Breast epithelium (tissue), 4 donors: ENCODE results near the gene MACROD2. TPM values are rescaled to one million over a fixed set of nuclear protein-coding genes. Genes with fewer than 3 reads are reported as not detected.

ENCODE experiments used
- DNase-seq, 2 donors: peaks; one replicate each; pipeline ENCODE4 v3.0.0-alpha.2; 2019; ENCODE audit warnings: low spot score in 2 of 2
- H3K27ac ChIP-seq, 2 donors: fragments of 200-600 bp; sonication (generic) in 1 of 2; one replicate each; pipeline ENCODE4 v1.5.1; 2016 to 2019; ENCODE audit warnings: mild to moderate bottlenecking in 1 of 2
- H3K27me3 ChIP-seq, 2 donors: fragments of 200-600 bp; sonication (generic) in 1 of 2; one replicate each; pipeline versions ENCODE4 v1.5.1 to v1.6.0; 2017 to 2019; ENCODE audit warnings: control low read depth in 1 of 2, mild to moderate bottlenecking in 1 of 2
- H3K36me3 ChIP-seq: fragments of 200-600 bp; one replicate; pipeline ENCODE4 v1.5.1; 2019
- H3K4me1 ChIP-seq, 2 donors: fragments of 200-600 bp; sonication (generic); one replicate each; pipeline ENCODE4 v1.5.1; 2016 to 2019; ENCODE audit warnings: control low read depth in 1 of 2
- H3K4me3 ChIP-seq, 3 donors: fragments of 200-600 bp; sonication (generic); 1 replicate in 2 of 3; 2 replicates in 1 of 3; pipeline ENCODE4 v1.5.1; 2016 to 2019; ENCODE audit warnings: mild to moderate bottlenecking in 3 of 3, moderate library complexity in 2 of 3
- H3K9me3 ChIP-seq, 2 donors: fragments of 200-600 bp; sonication (generic) in 1 of 2; one replicate each; pipeline ENCODE4 v1.5.1; 2016 to 2019; ENCODE audit warnings: control low read depth in 1 of 2
- POLR2A ChIP-seq: fragments of 450-650 bp; IDR thresholded peaks from one replicate; pipeline ENCODE4 v1.6.1; 2016; ENCODE audit warnings: antibody characterized with exemption, mild to moderate bottlenecking, moderate library complexity
- POLR2AphosphoS5 ChIP-seq, 3 donors: sonication (generic); formaldehyde crosslinking; IDR thresholded peaks; one replicate each; pipeline ENCODE4 v1.6.1; 2017; ENCODE audit warnings: antibody characterized with exemption in 3 of 3
- intact Hi-C: fragments of 100-400 bp; cut with DNase I; formaldehyde crosslinking; loops from one replicate; pipeline ENCODE4 v1.15.1; 2023; ENCODE audit warnings: low total_unique reads
- total RNA-seq, 3 donors: library from RNA; depleted of rRNA; stranded (reverse); fragments of >200 nt; gene quantifications; one replicate each; pipeline ENCODE4 v1.1.0, GENCODE V29; 2016
- TF ChIP-seq, protein P1 (sequence below), 3 donors: fragments of 450-650 bp; IDR thresholded peaks; one replicate each; pipeline ENCODE4 v1.5.1; 2016 to 2017; ENCODE audit warnings: antibody characterized with exemption in 3 of 3, mild to moderate bottlenecking in 3 of 3, moderate library complexity in 3 of 3

MACROD2 gene
- total RNA-seq, 3 donors from 2014 or later: 6.7 to 26.8 (median 8.8) TPM

DNA sequence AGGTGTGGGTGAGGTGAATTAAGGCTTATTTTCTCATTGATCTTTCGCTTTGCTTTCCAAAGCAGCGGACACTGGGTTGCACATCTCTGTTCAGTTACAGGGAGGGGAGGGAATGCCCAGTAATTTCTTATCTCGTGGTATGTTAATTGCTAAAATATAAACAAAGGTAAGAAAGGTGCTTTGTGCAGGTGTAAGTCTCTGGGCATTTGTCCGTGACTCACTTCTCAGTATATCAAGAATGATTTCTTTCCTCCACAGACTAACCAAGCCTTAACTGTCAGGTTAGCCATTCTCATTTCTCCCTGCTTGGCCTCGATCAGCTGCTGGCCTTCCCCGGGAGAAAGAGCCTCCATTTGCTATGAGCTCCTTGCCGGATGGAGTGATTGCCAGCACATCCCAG lies 1715.9 kb downstream of the MACROD2 start:
- H3K9me3 ChIP-seq: no peaks in the 10 kb centered on the region
- no peaks in the 10 kb centered on the region for H3K27me3 ChIP-seq
- no peak for DNase-seq
- no peak overlapping the region for H3K4me3 ChIP-seq
- no peaks in the 10 kb centered on the region for H3K4me1 ChIP-seq
- intact Hi-C loops: no loop called here
- H3K27ac ChIP-seq: no peak overlapping the region
- no peak for TF ChIP-seq POLR2A
- TF ChIP-seq POLR2AphosphoS5 (IDR thresholded peaks at IDR 0.05): no peak
- TF ChIP-seq, protein P1, sequence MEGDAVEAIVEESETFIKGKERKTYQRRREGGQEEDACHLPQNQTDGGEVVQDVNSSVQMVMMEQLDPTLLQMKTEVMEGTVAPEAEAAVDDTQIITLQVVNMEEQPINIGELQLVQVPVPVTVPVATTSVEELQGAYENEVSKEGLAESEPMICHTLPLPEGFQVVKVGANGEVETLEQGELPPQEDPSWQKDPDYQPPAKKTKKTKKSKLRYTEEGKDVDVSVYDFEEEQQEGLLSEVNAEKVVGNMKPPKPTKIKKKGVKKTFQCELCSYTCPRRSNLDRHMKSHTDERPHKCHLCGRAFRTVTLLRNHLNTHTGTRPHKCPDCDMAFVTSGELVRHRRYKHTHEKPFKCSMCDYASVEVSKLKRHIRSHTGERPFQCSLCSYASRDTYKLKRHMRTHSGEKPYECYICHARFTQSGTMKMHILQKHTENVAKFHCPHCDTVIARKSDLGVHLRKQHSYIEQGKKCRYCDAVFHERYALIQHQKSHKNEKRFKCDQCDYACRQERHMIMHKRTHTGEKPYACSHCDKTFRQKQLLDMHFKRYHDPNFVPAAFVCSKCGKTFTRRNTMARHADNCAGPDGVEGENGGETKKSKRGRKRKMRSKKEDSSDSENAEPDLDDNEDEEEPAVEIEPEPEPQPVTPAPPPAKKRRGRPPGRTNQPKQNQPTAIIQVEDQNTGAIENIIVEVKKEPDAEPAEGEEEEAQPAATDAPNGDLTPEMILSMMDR (IDR thresholded peaks at IDR 0.05): no peak
- H3K36me3 ChIP-seq: no peaks in the 10 kb centered on the region

DNA sequence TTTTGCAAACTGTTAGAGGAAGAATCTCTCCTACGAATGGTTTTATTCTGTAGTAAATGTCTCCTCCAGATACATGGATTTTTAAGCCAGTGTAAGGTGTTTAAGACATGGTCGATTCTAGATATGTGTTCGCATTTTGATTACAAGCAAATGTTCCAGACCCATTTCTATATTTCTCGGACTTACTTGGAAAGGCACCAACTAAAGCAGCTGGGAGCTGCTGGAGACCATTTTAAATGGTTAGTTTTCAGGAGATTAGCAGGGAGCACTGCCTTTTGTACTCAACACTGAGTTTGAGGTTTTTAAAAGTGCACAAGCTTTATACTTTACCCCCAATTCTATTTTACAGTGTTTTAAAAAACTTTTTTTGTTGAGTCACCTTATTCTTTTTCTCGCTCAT lies 1720.9 kb downstream of the MACROD2 start:
- no peaks in the 10 kb centered on the region for H3K36me3 ChIP-seq
- no peaks in the 10 kb centered on the region for H3K4me1 ChIP-seq
- H3K27ac ChIP-seq: no peak overlapping the region
- intact Hi-C loops: no loop called here
- no peaks in the 10 kb centered on the region for H3K9me3 ChIP-seq
- no peak for TF ChIP-seq POLR2AphosphoS5 (IDR thresholded peaks at IDR 0.05)
- H3K27me3 ChIP-seq: no peaks in the 10 kb centered on the region
- H3K4me3 ChIP-seq: no peak overlapping the region
- no peak for DNase-seq

DNA sequence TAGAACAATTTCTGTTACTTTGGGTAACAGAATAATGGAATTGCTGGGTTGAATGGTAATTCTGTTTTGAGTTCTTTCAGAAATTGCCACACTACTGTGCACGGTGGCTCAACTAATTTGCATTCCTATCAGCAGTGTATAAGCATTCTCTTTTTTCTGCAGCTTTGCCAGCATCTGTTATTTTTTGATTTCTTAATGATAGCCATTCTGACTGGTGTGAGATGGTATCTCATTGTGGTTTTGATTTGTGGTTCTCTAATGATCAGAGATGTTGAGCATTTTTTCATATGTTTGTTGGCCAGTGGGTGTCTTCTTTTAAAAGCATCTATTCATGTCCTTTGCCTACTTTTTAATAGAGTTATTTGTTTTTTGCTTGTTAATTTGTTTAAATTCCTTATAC lies 1731.1 kb downstream of the MACROD2 start:
- H3K36me3 ChIP-seq: no peaks in the 10 kb centered on the region
- TF ChIP-seq, protein P1 (IDR thresholded peaks at IDR 0.05): no peak
- TF ChIP-seq POLR2A (no peak), POLR2AphosphoS5 (IDR thresholded peaks at IDR 0.05) (no peak)
- no peaks in the 10 kb centered on the region for H3K4me1 ChIP-seq
- intact Hi-C loops: no loop called here
- no peak overlapping the region for H3K4me3 ChIP-seq
- peaks cover 0 to 22% of the 10 kb centered on the region in 2 donors for H3K9me3 ChIP-seq
- no peak for DNase-seq
- no peaks in the 10 kb centered on the region for H3K27me3 ChIP-seq
- no peak overlapping the region for H3K27ac ChIP-seq

DNA sequence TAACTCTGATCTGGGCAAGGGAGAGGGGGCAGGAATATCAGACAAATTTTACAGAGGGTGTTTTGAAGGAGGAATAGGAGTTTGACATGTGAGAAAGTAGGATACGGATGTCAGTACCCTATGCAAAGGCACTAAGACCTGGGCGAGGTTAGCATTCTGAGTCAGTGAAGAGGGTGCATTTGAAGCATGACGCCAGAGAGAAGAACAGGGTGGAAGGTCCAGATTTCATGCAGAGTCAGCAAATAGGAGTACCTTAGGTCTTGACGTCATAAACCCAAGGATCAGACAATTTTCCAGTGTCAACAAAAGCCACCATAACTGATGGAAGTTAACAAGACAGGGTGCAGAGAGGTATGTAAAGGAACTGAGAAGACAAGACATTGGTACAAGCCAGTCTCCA lies 1738.7 kb downstream of the MACROD2 start:
- no peak for DNase-seq
- no peaks in the 10 kb centered on the region for H3K27me3 ChIP-seq
- TF ChIP-seq, protein P1 (IDR thresholded peaks at IDR 0.05): no peak
- TF ChIP-seq POLR2A (no peak), POLR2AphosphoS5 (IDR thresholded peaks at IDR 0.05) (no peak)
- intact Hi-C loops: no loop called here
- no peaks in the 10 kb centered on the region for H3K4me1 ChIP-seq
- no peak overlapping the region for H3K27ac ChIP-seq
- H3K9me3 ChIP-seq: no peaks in the 10 kb centered on the region
- H3K36me3 ChIP-seq: no peaks in the 10 kb centered on the region
- H3K4me3 ChIP-seq: no peak overlapping the region

DNA sequence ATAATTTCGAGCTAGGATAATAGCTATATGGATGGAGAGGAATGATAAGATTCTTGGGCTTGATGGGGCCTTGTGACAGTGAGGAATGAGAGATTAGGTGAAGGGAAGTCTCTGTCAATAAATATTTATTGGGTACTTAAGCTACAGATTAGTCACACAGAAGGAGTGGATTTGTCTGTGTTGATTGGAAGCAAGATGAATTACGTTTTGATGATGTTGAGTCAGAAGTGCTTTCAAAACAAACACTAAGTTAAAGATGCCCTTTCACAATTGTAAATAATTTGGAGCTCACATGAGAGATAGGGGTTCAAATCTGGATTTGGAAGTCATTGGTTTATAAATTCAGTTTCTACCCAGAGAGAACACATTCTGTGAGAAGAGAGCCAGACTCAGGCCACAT lies 1743.7 kb downstream of the MACROD2 start:
- TF ChIP-seq POLR2AphosphoS5 (IDR thresholded peaks at IDR 0.05) (no peak), POLR2A (no peak)
- TF ChIP-seq, protein P1 (IDR thresholded peaks at IDR 0.05): no peak
- DNase-seq: no peak
- no peaks in the 10 kb centered on the region for H3K36me3 ChIP-seq

More for the DNA sequence above, 1743.7 kb downstream of the MACROD2 start:
- H3K9me3 ChIP-seq: no peaks in the 10 kb centered on the region
- no peak overlapping the region for H3K4me3 ChIP-seq
- intact Hi-C loops: no loop called here
- H3K4me1 ChIP-seq: no peaks in the 10 kb centered on the region
- H3K27ac ChIP-seq: no peak overlapping the region
- no peaks in the 10 kb centered on the region for H3K27me3 ChIP-seq
